Measurements from ENCODE around the gene SLC22A16.
"Not testable (repeated sequence)": the region's sequence is repeated elsewhere in the genome, so short reads cannot be mapped to it uniquely, and the experiment has no call there.

Gene SLC22A16, protein sequence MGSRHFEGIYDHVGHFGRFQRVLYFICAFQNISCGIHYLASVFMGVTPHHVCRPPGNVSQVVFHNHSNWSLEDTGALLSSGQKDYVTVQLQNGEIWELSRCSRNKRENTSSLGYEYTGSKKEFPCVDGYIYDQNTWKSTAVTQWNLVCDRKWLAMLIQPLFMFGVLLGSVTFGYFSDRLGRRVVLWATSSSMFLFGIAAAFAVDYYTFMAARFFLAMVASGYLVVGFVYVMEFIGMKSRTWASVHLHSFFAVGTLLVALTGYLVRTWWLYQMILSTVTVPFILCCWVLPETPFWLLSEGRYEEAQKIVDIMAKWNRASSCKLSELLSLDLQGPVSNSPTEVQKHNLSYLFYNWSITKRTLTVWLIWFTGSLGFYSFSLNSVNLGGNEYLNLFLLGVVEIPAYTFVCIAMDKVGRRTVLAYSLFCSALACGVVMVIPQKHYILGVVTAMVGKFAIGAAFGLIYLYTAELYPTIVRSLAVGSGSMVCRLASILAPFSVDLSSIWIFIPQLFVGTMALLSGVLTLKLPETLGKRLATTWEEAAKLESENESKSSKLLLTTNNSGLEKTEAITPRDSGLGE

DNA sequence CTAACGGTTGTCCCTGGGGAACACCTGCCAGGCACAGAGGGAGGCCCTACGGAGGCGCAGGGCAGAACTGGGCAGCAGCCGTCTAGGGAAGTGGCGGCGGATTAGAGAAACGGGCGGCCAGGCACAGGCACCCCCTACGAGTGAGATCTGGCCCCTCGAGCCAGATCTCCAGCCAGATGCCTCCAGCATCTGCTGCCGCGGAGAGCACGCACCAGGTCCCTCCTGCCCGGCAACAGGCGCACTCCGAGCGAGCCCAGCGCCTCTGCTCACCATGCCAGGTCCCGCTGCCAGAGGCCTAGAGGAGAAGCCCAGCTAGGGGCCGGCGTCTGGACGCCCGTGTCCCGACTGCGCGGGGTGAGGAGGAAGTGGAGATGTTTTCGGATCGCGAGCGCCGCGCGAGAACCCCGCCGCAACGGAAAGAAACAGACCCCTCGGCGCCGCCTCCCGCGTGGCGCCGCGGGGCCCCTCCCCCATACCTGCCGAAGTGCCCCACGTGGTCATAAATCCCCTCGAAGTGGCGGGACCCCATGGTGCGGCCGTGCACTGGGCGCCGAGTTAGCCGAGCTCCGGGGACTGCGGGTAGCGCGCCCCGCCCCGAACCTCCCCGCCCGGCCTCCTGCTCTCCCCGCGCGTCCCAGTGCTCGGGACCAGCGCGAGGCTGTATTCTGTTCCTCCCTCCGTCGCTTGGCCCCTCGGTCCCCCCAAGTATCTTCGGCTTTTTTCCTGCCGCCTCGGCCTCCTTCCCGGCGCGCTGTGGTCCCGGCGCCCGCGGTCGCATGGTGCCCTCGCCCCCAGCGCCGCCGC, at the start of gene SLC22A16:
TSS of gene SLC22A16 (minus strand) at position 568 of the 804 bp plus-strand sequence. CDS start at position 529, 39 bp downstream.
- DNase-seq: no peak

GRCh38 chr6:110525001-110525400, 48.6 kb upstream of the SLC22A16 start:
- no peak for DNase-seq

GRCh38 chr6:110524305-110524704, 47.9 kb upstream of the SLC22A16 start:
- no peak for DNase-seq

GRCh38 chr6:110523451-110524021, 47.1 kb upstream of the SLC22A16 start:
- no peak for DNase-seq

- no peak for DNase-seq
These were observed 46.0 kb upstream of the SLC22A16 start for GRCh38 chr6:110522427-110522826.

DNA sequence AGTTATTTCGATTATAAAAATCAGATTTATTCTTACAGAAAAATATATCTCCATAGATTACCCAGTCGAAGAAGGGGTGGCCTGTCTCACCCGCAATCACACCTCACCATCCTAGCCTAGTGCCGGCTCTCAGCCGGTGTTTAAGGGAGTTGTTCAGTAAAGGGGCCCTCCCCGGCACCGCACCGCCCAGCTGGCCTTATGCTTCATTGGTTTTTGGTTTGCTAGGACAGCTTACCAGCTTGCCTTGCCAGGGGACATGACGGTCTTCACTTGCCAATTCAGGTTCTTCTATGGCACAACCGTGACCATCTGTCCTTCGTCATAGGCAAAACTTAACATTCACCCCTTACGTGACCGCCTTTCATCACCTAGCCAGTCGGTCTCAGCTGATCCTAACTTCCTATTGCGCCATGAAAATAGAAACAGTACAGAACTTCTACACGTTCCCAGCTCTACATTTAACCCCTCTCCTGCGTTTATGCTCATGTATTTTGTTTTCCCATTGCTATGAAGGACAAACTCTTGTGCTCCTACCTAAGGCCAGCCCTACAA, 44.7 kb upstream of the SLC22A16 start:
- DNase-seq: no peak

GRCh38 chr6:110520209-110520965, 44.0 kb upstream of the SLC22A16 start:
- DNase-seq: no peak

DNA sequence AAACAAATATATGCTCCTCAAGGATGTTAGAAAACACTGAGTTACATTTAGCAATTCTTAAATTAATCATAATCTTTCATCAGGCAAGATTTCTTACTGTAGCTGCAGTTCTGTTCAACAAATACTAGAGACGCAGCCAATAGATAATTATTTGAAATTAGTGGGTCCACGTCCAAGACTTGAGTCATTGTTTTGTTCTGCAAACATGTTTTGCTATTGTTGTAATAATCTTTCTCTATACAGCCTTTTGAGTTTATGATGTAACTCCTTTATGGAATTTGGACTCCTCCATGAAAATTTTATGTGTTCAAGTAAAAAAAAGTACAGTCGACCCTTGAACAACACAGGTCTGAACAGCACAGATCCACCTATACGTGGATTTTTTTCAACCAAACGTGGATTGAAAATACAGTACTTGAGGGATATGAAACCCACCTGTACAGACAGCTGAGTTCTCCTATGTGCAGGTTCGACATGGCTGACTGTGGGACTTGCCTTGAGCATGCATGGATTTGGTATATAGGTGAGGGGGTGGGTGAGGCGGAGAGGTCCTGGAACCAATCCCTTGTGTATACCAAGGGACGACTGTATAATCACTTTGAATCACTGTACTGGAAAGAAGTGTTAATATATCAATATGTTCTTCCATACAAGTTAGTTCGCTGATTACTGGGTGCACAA, 41.3 kb upstream of the SLC22A16 start:
- no peak for DNase-seq

DNA sequence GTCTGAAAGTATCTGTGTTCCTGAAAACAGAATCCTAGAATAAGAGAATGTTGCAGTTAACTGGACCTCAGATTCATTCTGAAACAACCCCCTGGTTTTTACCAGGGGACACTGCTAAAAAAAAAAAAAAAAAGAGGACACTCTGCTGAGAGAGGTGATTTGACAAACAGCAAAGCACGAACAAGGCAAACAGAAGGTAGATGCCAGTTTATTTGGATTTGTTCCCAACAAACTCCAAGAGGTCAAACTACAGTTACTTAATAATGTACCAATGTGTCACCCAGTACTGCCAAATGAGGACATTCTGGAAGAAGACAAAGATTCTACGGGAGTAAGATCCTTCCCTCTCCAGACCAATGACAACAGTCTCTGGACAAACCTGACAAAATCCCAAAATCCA, 40.6 kb upstream of the SLC22A16 start:
- DNase-seq: no peak

DNA sequence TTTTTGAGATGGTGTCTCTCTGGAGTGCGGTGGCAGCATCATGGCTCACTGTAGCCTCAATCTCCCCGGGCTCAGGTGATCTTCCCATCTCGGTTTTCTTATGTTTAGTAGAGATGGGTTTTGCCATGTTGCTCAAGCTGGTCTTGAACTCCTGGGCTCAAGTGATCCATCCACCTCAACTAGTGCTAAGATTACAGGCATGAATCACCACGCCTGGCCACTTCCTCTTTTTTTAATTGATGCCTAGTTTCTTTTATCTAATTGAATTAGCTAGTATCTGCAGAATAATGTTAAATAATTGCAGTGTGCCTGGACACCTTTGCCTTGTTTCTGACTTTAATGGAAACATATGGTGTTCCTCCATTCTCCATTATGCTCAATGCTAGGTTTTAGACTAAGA, 38.4 kb upstream of the SLC22A16 start:
- no peak for DNase-seq

DNA sequence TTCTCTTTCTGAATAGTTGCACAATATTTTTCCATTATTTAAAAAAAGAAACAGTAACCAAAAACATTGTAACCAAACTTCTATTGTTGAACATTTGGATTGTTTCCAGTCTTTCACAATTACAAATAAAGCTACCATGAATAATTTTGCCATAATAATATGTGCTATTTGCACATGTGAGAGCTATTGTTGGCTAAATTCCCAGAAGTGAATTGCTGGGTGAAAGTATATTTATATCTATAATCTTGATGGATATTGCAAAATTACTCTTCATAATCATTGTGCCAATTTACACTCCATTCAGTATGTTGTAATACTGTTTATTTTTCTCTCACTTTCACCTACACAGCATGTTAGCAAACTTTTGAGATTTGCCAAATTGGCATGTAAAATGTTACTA, 36.6 kb upstream of the SLC22A16 start:
- DNase-seq: no peak

- not testable (repeated sequence) for DNase-seq
These were observed 36.1 kb upstream of the SLC22A16 start for GRCh38 chr6:110512549-110512948.

- DNase-seq: no peak
These were observed 35.0 kb upstream of the SLC22A16 start for GRCh38 chr6:110511401-110511800.

GRCh38 chr6:110509617-110510241, 33.3 kb upstream of the SLC22A16 start:
- DNase-seq: no peak

DNA sequence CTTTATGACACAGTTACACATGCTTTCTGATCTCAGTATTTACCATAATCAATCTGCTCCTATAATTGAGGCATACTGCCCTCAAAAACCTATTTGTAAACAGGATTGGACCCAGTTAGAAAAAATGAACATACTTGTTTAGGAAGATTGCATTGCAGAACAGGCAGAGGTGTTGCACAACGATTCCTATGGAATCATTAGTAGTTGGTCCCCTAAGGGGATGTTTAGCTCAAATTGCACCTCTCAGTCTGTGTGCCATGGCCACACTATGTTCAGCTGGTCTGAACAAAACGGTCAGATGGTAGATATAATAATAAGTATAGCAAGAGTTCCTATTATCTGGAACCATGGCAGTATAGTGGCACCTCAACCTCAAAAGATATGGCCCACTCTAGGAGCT, 28.5 kb upstream of the SLC22A16 start:
- not testable (repeated sequence) for DNase-seq

GRCh38 chr6:110495949-110496348, 19.5 kb upstream of the SLC22A16 start:
- DNase-seq: peak; percentile 28

- DNase-seq: no peak
These were observed 16.9 kb upstream of the SLC22A16 start for GRCh38 chr6:110493253-110493800.

- DNase-seq: no peak
These were observed 16.2 kb upstream of the SLC22A16 start for GRCh38 chr6:110492584-110492983.

GRCh38 chr6:110491644-110492317, 15.4 kb upstream of the SLC22A16 start:
- DNase-seq: peak; percentile 32

GRCh38 chr6:110491299-110491643, 14.9 kb upstream of the SLC22A16 start:
- no peak for DNase-seq
